Progenitor cell of endocrine pancreas (in vitro differentiated cells): ENCODE data around the gene INPP5J. TPM values are rescaled to one million over a fixed set of nuclear protein-coding genes. Genes with fewer than 3 reads are reported as not detected.

Experiments
- DNase-seq: peaks from one replicate; pipeline ENCODE4 v3.0.0; 2021; ENCODE audit warnings: low spot score; ENCODE audit not compliant: unreplicated experiment
- H3K27ac Mint-ChIP-seq: 2 replicates; pipeline ENCODE4 v1.8.0; 2021; ENCODE audit warnings: mild to moderate bottlenecking, moderate library complexity, mixed read lengths
- H3K27me3 Mint-ChIP-seq: 2 replicates; pipeline ENCODE4 v1.8.0; 2021; ENCODE audit warnings: mixed read lengths
- H3K36me3 Mint-ChIP-seq: 2 replicates; pipeline ENCODE4 v1.8.0; 2022; ENCODE audit warnings: mixed read lengths; ENCODE audit not compliant: insufficient read depth
- H3K4me1 Mint-ChIP-seq: 2 replicates; pipeline ENCODE4 v1.8.0; 2021; ENCODE audit warnings: low read depth, mixed read lengths
- H3K4me3 Mint-ChIP-seq: 2 replicates; pipeline ENCODE4 v1.8.0; 2021; ENCODE audit warnings: low read depth, mild to moderate bottlenecking, moderate library complexity, mixed read lengths
- H3K9me3 Mint-ChIP-seq: 2 replicates; pipeline ENCODE4 v1.8.0; 2021; ENCODE audit warnings: low read depth, mixed read lengths
- total RNA-seq: library from RNA; stranded (reverse); gene quantifications from 2 replicates; pipeline ENCODE4 v1.2.1, GENCODE V29; 2021
- TF ChIP-seq, protein P1 (sequence below): fragments of 200-600 bp; sonication (generic); IDR thresholded peaks from one replicate; pipeline ENCODE4 v1.5.0; 2021; ENCODE audit warnings: antibody characterized with exemption, mild to moderate bottlenecking; ENCODE audit not compliant: unreplicated experiment

The INPP5J gene
- total RNA-seq, 1 donor from 2014 or later = 17.9 TPM

DNA sequence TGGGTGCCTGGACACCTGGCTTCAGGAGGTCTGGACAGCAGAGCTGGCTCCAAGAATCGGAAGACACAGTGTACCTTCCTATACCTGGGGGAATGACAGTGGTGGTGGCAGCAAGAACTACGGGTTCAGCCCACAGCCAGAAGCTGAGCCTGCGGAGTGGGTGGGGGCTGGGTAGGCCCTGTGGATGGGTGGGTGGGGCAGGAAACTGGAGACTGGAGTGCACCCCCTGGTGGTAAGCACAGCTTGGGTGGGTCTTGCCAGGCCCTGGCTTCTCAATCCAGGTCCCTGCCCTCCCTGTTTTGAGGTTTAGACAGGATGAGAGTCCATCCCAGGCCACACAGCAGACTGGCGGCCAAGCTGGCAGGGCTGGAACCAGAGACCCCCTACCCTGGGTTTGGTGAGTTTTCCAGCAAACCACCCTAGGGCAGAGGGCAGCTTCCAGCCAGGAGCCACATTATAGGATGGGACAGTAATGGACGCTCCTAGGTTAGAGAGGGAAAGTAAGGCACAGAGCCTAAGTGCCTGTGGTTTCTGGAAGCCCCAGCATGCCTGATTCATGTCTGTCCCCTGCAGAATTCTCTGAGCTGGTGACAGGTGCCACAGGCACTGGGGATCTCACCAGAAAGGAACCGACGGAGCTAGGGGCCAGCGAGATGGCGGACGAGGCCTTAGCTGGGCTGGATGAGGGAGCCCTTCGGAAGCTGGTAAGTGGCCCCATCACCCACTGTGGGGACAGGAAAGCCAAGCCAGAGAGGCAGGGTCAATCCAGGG, 40.0 kb upstream of the INPP5J start:
- Mint-ChIP-seq H3K36me3 (no peaks in the 10 kb centered on the region), H3K27ac (no peak overlapping the region), H3K27me3 (no peaks in the 10 kb centered on the region), H3K4me3 (peak overlapping the region; percentile 87), H3K4me1 (peaks cover 42% of the 10 kb centered on the region), H3K9me3 (no peaks in the 10 kb centered on the region)
- TF ChIP-seq, protein P1, sequence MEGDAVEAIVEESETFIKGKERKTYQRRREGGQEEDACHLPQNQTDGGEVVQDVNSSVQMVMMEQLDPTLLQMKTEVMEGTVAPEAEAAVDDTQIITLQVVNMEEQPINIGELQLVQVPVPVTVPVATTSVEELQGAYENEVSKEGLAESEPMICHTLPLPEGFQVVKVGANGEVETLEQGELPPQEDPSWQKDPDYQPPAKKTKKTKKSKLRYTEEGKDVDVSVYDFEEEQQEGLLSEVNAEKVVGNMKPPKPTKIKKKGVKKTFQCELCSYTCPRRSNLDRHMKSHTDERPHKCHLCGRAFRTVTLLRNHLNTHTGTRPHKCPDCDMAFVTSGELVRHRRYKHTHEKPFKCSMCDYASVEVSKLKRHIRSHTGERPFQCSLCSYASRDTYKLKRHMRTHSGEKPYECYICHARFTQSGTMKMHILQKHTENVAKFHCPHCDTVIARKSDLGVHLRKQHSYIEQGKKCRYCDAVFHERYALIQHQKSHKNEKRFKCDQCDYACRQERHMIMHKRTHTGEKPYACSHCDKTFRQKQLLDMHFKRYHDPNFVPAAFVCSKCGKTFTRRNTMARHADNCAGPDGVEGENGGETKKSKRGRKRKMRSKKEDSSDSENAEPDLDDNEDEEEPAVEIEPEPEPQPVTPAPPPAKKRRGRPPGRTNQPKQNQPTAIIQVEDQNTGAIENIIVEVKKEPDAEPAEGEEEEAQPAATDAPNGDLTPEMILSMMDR = peak; percentile 48
- no peak for DNase-seq

DNA sequence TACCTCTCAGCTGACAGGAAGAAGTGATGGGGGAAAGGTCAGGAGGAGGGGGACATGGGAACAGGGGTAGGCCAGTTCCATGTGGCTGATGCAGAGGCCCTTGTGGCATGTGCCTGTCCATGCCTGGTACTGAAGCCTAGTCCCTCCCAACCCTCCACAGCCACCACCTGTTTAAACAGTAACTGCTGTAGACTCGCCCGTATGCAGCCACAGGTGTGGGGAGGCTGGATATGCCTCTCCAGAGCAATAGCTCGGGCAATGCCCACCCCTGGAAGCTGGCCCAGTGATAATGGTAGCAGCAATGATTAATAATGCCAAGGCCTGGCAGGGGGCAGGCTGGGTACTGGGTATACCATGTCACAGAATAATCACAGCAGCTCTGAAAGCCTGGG, 39.4 kb upstream of the INPP5J start:
- Mint-ChIP-seq H3K27ac (peak overlapping the region; percentile 41), H3K9me3 (no peaks in the 10 kb centered on the region), H3K4me1 (peaks cover 41% of the 10 kb centered on the region), H3K4me3 (peak overlapping the region; percentile 87), H3K36me3 (no peaks in the 10 kb centered on the region), H3K27me3 (no peaks in the 10 kb centered on the region)
- TF ChIP-seq, protein P1 = no peak
- no peak for DNase-seq

DNA sequence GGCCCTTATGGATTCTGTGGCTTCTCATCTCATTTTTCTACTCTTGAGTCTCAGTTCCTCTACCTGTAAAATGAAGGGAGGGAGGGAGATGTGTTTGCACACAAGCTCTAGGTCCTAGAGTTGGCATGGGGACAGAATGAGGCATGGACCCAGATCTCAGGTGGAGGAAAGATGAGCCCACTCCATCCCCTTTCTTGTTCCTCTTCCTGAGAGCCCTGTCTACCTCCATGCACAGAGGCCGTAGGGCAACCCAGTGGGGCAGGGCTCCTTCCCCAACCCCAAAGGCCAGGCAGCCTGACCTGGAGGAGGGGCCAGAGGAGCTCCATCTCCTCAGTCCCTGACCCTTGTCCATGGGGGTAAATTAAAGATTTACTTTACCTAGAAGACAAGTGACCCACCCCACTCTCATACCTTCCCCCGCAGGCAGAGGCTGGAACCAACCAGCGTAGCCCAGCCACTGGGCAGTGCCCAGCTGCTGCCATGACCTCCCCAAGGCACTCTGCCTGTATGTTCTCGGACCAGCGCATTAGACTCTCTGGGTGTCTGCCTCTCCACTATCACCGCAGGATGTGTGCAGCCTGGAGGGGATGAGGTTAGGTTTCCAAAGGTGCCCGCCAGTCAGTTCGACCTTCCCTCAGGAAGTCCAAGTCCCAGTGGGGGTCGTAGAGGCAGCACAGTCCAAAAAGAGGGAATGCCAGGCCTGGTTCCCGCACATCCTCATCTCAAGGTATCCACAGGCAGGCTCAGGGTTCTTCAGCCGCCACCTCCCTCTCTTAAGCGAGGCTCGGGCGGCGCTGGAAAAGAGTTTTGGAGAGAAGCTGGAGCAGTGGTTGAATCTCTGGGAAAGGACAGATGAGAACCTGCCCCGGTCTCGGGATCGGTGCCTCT, 38.6 kb upstream of the INPP5J start:
- DNase-seq = no peak
- H3K27me3 Mint-ChIP-seq = no peaks in the 10 kb centered on the region
- H3K27ac Mint-ChIP-seq = peak overlapping the region; percentile 93
- peak overlapping the region; percentile 83 for H3K4me3 Mint-ChIP-seq
- no peaks in the 10 kb centered on the region for H3K36me3 Mint-ChIP-seq
- H3K4me1 Mint-ChIP-seq = peaks cover 35% of the 10 kb centered on the region
- TF ChIP-seq, protein P1 = no peak
- H3K9me3 Mint-ChIP-seq = no peaks in the 10 kb centered on the region

DNA sequence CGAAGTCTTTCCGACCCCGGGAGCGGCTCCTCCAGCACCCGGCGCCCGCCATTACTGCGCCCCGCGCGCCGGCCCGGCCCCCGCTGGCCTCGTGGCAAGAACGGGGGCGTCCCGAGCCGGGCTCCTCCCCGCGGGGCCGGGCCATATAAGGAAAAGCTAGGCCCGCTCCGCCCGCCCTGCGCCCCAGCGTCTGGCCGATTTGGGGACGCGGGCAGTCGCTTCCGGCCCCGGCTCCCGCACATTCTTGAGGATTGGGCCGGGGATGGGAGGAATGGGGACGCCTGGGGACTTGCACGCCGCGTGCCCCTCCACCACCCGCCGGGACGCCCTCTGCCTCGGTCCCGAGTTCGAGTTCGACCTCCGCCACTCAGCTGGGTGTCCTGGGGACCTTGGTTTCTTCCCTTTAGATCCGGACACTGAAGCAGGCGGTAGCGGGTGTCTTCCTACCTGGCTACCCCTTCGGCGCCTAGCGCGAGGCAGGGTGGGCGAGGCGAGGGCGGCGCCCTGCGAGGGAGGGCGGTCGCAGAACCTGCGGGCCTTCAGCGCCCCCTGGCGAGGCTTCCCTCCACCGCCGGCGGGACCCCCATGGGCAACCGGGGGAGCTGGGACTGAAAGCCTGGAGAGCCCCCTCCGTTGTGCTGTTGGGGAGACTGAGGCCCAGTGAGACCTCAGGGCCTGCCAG, 37.8 kb upstream of the INPP5J start:
- DNase-seq = peak; percentile 79
- Mint-ChIP-seq H3K27me3 (no peaks in the 10 kb centered on the region), H3K27ac (peak overlapping the region; percentile 89), H3K36me3 (no peaks in the 10 kb centered on the region), H3K4me3 (peak overlapping the region; percentile 83), H3K9me3 (no peaks in the 10 kb centered on the region), H3K4me1 (peaks cover 31% of the 10 kb centered on the region)
- TF ChIP-seq, protein P1 = peak; percentile 95

DNA sequence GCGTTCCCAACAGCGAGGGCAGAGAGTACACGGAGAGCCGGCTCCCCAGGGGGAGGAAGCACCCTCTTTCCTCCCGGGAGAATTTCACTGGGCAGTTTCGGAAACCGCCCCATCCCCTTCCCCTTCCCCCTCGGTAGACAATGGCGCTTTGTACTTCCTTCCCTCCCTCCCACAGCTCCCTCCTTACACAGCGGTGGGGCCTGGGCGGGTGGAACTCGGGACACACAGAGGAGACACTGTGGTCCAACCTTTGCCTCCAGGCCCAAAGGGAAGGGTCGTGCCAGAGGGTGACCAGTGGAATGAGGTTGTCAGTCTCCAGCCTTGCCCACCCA, 37.3 kb upstream of the INPP5J start:
- Mint-ChIP-seq H3K9me3 (no peaks in the 10 kb centered on the region), H3K36me3 (no peaks in the 10 kb centered on the region), H3K4me3 (peak overlapping the region; percentile 76), H3K4me1 (peaks cover 30% of the 10 kb centered on the region), H3K27me3 (no peaks in the 10 kb centered on the region), H3K27ac (peak overlapping the region; percentile 89)
- TF ChIP-seq, protein P1 = peak; percentile 6
- DNase-seq = no peak
